Neuron (in vitro differentiated cells): Measurements from ENCODE around the gene PLK3.
"Not testable (repeated sequence)": the region's sequence is repeated elsewhere in the genome, so short reads cannot be mapped to it uniquely, and the experiment has no call there.

ENCODE experiments used
- H2AFZ ChIP-seq: one replicate; pipeline ENCODE4 v1.6.1; 2013; ENCODE audit warnings: low read depth, mild to moderate bottlenecking, inconsistent platforms, low read length, moderate library complexity
- H3K27me3 ChIP-seq: one replicate; pipeline ENCODE4 v1.6.1; 2013; ENCODE audit warnings: low read length; ENCODE audit not compliant: insufficient read depth
- H3K36me3 ChIP-seq: one replicate; pipeline ENCODE4 v1.6.1; 2013; ENCODE audit warnings: low read length; ENCODE audit not compliant: insufficient read depth
- H3K4me1 ChIP-seq: one replicate; pipeline ENCODE4 v1.6.1; 2013; ENCODE audit warnings: low read length; ENCODE audit not compliant: insufficient read depth
- H3K4me3 ChIP-seq: 2 replicates; pipeline ENCODE4 v1.5.1; 2013; ENCODE audit warnings: mild to moderate bottlenecking, low read length, moderate library complexity
- H3K9me3 ChIP-seq: one replicate; pipeline ENCODE4 v1.6.1; 2013; ENCODE audit warnings: low read length

Gene PLK3

DNA sequence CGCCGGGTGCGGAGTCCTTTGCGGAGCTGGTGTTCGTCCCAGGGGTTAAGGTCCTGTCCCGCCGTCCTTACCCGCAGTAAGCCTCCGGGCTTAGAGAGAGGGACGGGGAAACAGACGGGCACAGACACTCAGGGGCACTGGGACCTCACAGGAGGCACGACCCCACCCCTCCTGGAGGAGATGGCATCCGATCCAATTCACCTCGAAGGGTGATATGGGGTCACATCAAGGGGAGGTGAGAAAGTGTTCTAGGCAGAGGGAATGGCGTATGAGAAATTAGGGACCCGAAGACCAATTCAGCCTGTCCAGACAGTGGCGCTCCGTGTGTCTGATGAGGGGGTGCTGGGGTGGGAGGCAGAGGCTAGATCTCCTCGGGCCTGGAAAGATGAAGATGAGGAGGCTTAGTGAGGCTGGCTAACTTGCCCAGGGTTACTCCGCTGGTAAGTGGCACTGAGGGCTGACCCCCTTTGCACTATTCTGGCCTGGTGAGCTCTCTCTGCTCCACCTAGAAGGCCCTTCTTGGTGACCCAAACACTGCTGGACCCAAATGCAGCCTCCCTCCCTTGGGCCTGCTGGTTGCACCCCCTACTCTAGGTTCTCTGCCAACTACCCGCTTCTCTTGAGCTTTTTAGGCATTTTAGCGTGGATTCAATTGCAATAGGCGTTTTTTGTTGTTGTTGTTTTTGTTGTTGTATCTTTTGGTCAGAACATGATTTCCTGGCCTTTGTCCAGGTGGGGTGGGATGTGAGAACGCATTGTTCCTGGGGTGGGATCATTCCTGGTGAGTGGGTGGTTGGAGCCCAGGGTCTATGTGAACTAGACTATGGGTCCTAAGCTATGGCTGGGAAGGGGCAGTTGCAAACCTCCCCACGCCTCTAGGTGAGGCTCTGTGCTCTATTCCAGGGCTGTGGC is 20.4 kb downstream of the PLK3 start:
- H3K36me3 ChIP-seq: no peaks in the 10 kb centered on the region
- no peak overlapping the region for H3K4me3 ChIP-seq
- no peaks in the 10 kb centered on the region for H3K4me1 ChIP-seq
- peaks cover 8% of the 10 kb centered on the region for H3K9me3 ChIP-seq
- no peaks in the 10 kb centered on the region for H3K27me3 ChIP-seq
- H2AFZ ChIP-seq: no peak overlapping the region

DNA sequence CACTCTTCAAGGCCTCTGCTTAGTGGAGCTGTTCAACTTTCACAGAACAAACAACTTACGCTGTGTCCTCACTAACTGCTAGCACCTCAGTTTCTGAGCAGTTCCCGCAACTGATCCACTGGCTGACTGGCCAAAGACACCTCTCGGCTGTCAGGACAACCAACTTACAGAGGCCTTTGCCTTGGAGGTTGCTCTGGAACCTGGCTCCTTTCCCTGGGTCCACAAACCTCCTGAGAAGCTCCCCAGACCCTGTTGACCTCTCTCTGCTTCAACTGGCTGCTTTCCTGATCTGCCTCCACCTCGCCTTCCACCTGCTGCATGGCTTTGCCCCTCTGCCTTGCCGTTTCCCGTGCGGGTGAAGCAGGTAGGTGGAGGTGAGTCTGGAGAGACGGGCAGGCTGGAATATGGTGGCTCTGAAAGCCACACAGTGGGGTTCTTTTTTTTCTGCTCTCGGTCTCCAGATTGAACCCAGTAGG is 21.1 kb downstream of the PLK3 start:
- Histone ChIP-seq H3K27me3 (no peaks in the 10 kb centered on the region), H3K36me3 (peaks cover 1% of the 10 kb centered on the region), H2AFZ (no peak overlapping the region), H3K4me3 (no peak overlapping the region), H3K9me3 (peaks cover 8% of the 10 kb centered on the region), H3K4me1 (no peaks in the 10 kb centered on the region)

- Histone ChIP-seq H3K27me3 (no peaks in the 10 kb centered on the region), H3K9me3 (peaks cover 8% of the 10 kb centered on the region), H3K4me3 (no peak overlapping the region), H3K4me1 (no peaks in the 10 kb centered on the region), H3K36me3 (peaks cover 9% of the 10 kb centered on the region), H2AFZ (no peak overlapping the region)
These were observed 22.0 kb downstream of the PLK3 start for GRCh38 chr1:44822131-44822701.

GRCh38 chr1:44822981-44823451 is 22.8 kb downstream of the PLK3 start:
- peaks cover 8% of the 10 kb centered on the region for H3K9me3 ChIP-seq
- H3K27me3 ChIP-seq: no peaks in the 10 kb centered on the region
- peaks cover 14% of the 10 kb centered on the region for H3K36me3 ChIP-seq
- H2AFZ ChIP-seq: no peak overlapping the region
- H3K4me3 ChIP-seq: no peak overlapping the region
- H3K4me1 ChIP-seq: no peaks in the 10 kb centered on the region

- H3K4me3 ChIP-seq, H3K27me3 ChIP-seq, H3K9me3 ChIP-seq, H2AFZ ChIP-seq, H3K4me1 ChIP-seq: not testable (repeated sequence)
- H3K36me3 ChIP-seq: peaks cover 17% of the 10 kb centered on the region
These were observed 24.2 kb downstream of the PLK3 start for GRCh38 chr1:44824392-44824791.

DNA sequence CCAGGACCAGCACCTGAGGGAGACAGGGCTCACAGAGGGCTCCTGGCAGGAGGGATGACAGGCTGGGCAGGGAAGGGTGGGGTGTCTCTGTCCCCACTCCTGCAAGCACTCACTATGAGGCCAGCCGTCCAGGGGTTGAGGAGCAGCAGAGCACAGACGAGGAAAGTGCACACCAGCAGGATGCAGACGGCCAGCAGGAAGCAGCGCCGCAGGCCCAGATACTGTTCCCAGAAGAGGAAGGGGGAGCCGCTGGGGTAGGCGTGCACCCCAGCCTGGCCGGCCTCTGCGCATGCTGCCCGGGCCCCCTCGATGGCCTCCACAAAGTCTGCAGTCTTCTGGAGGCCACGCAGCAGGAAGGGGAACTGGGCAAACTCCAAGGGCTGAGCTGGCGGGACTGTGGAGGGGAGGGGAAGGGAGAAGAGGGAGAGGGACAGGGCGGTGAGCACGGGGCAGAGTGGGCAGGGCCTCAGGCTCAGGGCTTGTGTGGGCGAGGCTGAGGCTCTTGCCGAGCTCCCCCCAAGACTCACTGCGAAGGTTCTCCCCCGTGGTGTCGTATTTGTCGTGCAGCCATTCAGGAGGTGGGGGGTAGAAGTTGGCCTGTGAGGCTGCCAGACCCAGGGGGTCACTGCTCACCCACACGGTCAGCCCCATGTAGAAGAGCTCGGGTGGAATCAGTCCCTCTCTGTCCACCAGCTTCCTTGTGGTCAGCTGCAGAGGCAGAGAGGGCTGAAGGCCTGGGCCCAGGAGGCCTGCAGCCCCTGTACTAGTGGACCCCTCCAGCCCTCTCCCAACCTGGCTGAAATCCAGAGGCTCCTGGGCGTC is 26.4 kb downstream of the PLK3 start:
- no peak overlapping the region for H2AFZ ChIP-seq
- no peak overlapping the region for H3K4me3 ChIP-seq
- H3K36me3 ChIP-seq: peaks cover 17% of the 10 kb centered on the region
- no peaks in the 10 kb centered on the region for H3K4me1 ChIP-seq
- H3K27me3 ChIP-seq: no peaks in the 10 kb centered on the region
- H3K9me3 ChIP-seq: peaks cover 2% of the 10 kb centered on the region

DNA sequence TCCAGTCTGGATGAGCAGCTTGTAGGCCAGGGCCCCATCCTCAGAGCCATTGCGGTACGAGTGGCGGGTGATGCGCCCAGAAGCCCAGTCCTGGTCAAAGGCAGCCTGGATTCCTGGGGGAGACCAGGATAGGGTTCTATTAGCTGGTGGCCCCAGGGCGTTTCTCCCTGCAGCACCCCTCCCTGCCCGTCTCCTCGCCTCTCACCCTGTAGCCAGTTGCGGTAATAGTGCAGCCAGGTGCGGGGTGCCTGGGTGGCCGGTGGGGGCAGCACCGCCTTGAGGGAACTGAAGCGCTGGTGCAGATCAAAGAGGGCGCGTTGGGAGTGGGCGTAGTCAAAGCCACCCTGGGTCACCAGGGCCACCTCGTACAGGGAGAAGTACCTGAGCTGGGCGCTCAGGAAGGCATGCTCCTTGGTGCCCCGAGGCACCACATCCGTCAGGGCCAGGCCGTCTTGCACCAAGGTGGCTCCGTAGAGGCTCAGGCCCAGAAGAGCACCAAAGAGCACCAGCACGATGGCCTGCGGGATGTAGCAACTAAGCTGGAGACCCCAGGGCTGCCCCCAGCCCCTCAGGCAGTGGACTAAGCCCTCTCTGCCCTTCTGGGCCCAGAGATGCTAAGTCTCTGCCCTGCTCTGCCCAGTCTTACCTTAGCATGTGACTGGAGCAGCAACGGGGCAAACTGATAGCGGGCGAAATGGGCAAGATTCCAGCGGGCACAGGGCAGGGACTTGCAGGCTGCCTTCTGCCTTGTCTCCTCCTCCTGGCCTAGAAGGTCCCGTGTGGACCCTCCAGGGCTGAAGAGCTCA is 27.2 kb downstream of the PLK3 start:
- peaks cover 17% of the 10 kb centered on the region for H3K36me3 ChIP-seq
- no peak overlapping the region for H2AFZ ChIP-seq
- H3K4me1 ChIP-seq: no peaks in the 10 kb centered on the region
- H3K9me3 ChIP-seq: peaks cover 2% of the 10 kb centered on the region
- no peaks in the 10 kb centered on the region for H3K27me3 ChIP-seq
- no peak overlapping the region for H3K4me3 ChIP-seq

GRCh38 chr1:44828003-44828651 is 27.9 kb downstream of the PLK3 start:
- no peak overlapping the region for H3K4me3 ChIP-seq
- H3K27me3 ChIP-seq: no peaks in the 10 kb centered on the region
- peaks cover 17% of the 10 kb centered on the region for H3K36me3 ChIP-seq
- H3K4me1 ChIP-seq: no peaks in the 10 kb centered on the region
- no peak overlapping the region for H2AFZ ChIP-seq
- peaks cover 2% of the 10 kb centered on the region for H3K9me3 ChIP-seq

GRCh38 chr1:44828841-44829440 is 28.8 kb downstream of the PLK3 start:
- H3K36me3 ChIP-seq: peaks cover 17% of the 10 kb centered on the region
- H3K27me3 ChIP-seq: no peaks in the 10 kb centered on the region
- no peak overlapping the region for H3K4me3 ChIP-seq
- no peaks in the 10 kb centered on the region for H3K4me1 ChIP-seq
- peaks cover 2% of the 10 kb centered on the region for H3K9me3 ChIP-seq
- H2AFZ ChIP-seq: no peak overlapping the region

DNA sequence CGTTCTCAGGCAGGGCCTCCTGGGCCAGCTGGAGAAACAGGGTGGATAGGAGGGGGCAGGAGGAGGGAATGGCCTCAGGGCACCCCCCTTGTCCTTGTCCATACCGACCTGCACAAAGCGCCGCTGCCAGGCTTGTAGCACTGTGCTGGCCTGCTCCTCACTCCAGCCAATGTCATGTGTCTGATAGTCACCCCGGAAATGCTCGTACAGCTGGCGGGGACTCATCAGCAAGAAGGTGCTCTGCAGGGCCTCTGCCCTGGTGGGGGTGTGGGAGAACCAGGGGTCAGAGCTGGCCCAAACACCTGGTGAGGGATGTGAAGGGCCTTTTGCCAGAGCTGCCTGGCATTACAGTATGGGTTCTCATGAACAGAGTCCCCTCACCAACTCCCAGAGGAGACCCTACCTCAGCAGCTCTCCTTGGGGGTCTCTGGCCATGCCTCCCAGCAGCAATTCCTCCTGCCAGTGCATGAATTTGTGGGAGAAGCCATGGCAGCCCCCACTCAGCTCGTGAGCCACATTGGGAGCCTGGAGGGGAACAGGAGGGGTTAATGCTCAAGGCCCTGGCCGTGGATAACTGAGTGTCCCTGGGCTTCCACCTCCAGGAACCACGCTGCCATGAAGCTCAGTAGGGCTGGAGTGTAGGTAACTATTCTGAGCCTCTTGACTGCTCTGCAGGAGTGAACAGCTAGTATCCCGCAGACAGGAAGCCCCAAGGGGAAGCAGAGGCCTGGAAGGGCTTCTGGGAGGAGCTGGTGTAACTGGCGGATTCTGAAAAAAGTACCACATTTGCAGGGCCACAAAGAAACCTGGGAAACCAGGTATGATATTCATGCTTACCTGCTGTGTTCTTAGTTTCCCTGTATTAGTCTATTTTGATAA is 29.6 kb downstream of the PLK3 start:
- Histone ChIP-seq H3K27me3 (no peaks in the 10 kb centered on the region), H3K36me3 (peaks cover 17% of the 10 kb centered on the region), H3K9me3 (peaks cover 2% of the 10 kb centered on the region), H3K4me3 (no peak overlapping the region), H2AFZ (no peak overlapping the region), H3K4me1 (no peaks in the 10 kb centered on the region)

DNA sequence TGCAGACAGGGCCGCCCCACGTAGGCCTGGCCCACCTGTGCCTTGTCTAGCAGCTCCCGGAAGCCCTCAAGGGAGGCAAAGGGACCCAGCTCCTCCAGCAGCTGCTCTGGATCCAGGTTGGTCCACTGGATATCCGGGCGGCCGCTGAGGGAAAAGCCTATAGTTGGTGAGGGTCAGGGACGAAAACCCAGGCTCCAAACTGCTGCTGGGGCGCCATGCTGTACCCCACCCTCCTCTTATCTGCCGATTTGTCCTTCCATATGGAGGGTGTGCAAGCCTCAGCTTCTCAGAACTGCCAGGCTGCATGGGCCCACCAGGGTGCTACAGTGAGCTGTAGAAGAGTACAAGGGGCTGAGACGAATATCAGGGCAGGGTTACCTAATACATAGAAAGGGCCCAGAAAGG is 30.7 kb downstream of the PLK3 start:
- H3K4me1 ChIP-seq: no peaks in the 10 kb centered on the region
- no peak overlapping the region for H3K4me3 ChIP-seq
- peaks cover 2% of the 10 kb centered on the region for H3K9me3 ChIP-seq
- no peak overlapping the region for H2AFZ ChIP-seq
- H3K36me3 ChIP-seq: peaks cover 17% of the 10 kb centered on the region
- H3K27me3 ChIP-seq: no peaks in the 10 kb centered on the region
